HG03196 (cell line): ENCODE measurements around the gene TCOF1.

ENCODE experiments used
- ATAC-seq: cut with Tn5 transposase; IDR thresholded peaks from one replicate; pipeline ENCODE4 v1.9.1; 2021; ENCODE audit not compliant: unreplicated experiment

TCOF1 gene, protein sequence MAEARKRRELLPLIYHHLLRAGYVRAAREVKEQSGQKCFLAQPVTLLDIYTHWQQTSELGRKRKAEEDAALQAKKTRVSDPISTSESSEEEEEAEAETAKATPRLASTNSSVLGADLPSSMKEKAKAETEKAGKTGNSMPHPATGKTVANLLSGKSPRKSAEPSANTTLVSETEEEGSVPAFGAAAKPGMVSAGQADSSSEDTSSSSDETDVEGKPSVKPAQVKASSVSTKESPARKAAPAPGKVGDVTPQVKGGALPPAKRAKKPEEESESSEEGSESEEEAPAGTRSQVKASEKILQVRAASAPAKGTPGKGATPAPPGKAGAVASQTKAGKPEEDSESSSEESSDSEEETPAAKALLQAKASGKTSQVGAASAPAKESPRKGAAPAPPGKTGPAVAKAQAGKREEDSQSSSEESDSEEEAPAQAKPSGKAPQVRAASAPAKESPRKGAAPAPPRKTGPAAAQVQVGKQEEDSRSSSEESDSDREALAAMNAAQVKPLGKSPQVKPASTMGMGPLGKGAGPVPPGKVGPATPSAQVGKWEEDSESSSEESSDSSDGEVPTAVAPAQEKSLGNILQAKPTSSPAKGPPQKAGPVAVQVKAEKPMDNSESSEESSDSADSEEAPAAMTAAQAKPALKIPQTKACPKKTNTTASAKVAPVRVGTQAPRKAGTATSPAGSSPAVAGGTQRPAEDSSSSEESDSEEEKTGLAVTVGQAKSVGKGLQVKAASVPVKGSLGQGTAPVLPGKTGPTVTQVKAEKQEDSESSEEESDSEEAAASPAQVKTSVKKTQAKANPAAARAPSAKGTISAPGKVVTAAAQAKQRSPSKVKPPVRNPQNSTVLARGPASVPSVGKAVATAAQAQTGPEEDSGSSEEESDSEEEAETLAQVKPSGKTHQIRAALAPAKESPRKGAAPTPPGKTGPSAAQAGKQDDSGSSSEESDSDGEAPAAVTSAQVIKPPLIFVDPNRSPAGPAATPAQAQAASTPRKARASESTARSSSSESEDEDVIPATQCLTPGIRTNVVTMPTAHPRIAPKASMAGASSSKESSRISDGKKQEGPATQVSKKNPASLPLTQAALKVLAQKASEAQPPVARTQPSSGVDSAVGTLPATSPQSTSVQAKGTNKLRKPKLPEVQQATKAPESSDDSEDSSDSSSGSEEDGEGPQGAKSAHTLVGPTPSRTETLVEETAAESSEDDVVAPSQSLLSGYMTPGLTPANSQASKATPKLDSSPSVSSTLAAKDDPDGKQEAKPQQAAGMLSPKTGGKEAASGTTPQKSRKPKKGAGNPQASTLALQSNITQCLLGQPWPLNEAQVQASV (N-terminal part only)

DNA sequence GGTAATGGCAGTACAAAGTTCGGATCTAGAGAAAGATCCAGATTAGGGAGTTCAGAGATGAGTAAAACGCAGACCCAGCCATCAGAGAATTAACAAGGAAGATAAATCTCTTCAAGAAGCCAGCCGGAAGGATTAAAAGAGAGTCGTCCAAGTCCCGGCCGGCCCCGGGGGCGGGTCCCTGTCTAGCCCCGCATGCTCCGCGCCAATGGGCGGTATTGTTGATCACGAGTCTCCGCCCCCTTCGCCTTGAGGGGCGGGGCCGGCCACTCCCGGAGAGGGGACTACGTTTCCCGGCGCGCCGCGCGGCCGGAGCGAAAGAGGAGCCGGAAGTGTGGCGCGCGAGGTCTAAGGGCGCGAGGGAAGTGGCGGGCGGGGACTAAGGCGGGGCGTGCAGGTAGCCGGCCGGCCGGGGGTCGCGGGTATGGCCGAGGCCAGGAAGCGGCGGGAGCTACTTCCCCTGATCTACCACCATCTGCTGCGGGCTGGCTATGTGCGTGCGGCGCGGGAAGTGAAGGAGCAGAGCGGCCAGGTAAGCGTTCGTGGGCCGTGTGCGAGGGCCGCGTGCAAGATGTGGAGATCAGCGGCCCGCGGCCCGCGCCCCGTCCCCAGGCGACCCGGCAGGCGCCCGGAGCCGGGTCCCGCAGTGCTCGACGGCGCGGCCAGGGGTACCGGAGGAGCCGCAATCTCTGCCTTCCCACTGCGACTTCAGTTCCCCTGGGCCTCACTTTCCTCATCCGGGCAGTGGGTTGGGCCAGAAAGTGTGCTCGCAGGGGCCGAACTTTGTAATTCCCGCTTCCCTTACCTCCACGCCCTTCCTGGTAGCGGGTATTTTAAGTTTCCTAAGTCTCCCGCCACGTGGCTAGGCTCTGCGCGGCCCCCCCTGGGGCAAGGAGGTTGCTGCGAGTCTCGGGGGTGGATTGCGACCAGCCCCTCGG is at the start of gene TCOF1:
Gene TCOF1, plus strand, starts transcription at position 372 of the 935 bp plus-strand sequence. Its CDS starts 50 bp downstream, at position 422.
- peak; percentile 96 for ATAC-seq

GRCh38 chr5:150309101-150309885 is 48.2 kb upstream of the TCOF1 start:
- ATAC-seq = no peak

DNA sequence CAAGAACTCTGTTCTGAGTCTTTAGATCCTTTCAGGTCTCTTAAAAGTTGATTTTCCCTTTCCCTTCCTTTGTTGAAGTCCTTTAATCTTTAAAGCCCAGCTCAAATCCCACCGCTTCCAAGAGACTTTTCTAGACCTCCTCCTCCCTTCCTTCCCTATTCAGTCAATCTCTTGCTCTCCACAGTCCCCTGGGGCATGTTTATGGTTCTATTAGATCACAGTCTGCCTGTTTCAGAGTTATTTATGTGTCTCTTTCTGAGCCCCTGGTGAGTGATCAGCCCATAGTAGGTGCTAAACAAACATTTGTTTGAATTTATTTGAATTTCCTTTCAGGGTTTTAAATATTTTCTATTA is 47.6 kb upstream of the TCOF1 start:
- no peak for ATAC-seq

DNA sequence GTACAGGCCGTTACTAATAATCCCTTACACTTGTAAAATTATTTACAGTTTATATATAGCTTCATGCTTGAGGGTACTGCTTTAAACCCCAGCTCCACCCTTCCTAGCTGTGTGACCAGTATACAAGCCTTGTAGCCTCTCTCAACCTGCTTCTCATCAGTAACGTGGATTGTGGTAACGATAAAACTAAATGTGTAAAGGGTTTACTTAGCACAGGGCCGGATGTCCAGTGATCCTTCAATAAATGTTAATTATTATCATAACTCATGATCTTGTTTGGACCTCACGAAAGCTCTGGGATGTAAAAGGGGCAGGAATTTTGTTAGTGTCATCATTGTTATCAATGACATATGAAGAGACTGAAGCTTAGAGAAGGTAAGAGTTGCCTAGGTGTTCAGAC is 47.3 kb upstream of the TCOF1 start:
- no peak for ATAC-seq

DNA sequence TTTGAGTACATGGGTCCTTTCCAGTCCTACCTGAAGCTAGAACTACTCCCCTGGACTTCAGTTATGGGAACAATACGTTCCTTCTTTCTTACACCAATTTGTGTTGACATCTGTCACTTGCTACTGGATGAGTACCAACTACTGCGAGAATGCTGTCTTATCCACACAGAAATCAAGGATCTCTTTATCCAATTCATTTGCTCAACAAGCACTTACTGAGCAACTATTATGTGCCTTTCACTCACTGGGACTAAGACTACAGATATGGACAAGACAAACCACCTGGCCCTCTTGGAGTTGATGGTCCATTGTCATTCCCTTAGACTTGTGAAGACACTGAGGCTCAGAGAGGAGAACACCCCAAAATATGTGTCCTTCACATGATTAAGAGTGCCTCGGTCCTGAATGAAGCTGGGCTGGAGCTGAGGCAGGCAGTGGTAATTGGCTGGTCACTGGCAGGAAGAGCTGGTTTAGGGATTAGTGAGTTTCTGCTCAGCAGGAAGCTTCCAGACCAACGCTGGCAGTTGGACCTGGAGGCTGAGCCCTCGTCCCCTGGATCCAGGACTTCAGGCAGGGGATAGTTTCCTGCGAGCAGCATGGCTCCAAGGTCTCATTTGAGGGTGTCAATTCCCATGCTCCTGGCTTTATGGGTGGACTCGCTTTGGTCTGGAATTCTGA is 46.3 kb upstream of the TCOF1 start:
- no peak for ATAC-seq

GRCh38 chr5:150312518-150312917 is 45.0 kb upstream of the TCOF1 start:
- ATAC-seq = no peak

GRCh38 chr5:150313501-150313900 is 44.0 kb upstream of the TCOF1 start:
- no peak for ATAC-seq

DNA sequence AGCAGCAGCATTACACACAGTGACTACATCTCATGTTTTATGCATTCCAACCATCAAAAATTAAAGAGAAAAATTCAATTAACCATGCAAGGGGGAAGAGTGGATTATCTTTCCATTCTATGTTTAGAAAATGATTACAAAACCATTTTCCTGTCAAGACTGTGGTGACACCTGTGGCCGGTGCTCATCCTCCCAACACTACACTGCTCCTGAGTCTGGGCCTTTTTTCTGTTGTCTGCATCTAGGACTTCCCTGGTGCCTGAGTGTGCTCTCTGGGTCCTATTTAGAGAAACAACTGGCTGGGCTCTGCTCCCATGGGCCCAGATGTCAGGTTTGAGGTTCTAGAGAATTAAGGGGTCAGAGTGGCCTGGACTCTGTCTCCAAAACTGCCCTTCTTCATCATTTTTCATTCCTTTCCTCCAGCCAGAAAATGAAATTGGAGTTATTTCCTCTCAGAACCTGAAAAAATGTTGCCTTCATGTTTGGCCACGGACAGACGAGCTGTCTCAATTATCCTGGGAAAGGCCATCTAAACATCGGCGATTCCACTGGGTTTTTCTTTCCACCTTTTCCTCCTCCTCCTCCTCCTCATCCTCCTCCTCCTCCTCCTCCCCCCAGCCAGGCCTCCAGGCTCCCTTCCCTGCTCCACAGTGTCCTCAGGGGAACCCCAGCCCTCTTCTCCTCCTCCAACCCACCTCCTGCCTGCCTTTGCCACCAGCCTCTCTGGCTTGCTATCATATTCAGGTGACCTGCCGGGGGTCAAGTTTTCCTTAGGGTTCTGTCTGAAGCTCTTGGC is 43.4 kb upstream of the TCOF1 start:
- no peak for ATAC-seq

- ATAC-seq = no peak
These were observed 42.3 kb upstream of the TCOF1 start for GRCh38 chr5:150315245-150315644.

DNA sequence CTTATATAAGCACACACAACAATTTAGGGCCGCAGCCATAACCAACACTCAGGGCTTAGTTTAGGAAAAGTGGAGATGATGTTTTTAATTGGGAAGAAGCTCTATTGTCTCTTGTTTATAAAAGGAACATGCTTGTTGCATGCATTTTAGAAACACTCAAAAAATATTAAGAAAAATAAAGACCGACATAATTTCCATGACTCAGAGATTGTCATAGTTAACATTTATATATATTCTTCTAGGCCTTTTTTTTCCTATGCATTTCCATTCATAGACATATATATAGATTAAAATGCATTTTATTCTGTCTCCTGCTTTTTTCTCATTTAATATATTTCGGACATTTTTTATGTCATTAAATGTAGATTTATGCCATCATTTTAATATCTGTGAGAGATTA is 41.2 kb upstream of the TCOF1 start:
- no peak for ATAC-seq

DNA sequence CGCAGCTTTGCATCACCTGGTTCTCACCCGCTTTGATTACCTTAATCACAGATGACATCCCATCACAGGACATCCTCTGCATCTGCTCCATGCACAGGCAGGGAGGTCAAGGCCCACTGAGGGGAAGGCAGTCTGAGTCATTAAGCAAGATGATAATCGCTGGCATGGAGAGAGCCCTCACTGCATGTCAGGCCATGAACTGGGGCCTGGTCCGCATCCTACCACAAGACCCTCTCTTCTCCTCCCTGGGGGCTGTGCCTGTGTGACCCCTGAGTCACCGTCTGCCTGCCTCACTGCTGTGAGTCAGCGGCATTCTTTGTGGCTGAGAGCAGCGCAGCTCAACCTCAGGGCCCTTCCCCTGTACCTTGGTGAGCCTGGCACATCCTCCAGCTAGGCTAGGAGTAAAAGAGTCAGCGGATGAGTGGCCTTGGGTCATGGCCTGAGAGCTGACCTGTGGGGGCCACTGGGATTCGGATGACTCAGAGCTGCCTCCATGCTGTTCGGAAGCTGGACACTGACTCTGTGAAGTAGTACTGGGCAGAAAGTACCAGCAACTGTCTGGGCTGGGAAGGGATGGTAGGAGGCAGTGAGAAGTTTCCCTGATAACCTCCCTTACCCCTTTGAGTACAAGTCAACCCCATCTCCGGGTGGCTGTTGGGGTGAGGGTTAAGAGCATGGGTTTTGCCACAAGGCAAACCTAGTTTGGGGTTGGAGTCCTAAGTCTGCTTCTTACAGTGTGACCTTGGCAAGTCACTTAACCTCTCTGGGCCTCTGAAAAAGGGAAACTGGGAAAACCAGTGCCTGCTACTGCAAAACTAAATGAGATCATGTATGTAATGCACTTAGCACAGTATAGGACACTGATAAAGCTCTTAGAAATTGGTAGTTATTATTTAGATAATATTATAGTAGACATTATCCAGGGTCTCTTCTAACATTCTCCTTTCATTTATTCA is 40.2 kb upstream of the TCOF1 start:
- ATAC-seq = no peak

- no peak for ATAC-seq
These were observed 38.6 kb upstream of the TCOF1 start for GRCh38 chr5:150318613-150319483.

DNA sequence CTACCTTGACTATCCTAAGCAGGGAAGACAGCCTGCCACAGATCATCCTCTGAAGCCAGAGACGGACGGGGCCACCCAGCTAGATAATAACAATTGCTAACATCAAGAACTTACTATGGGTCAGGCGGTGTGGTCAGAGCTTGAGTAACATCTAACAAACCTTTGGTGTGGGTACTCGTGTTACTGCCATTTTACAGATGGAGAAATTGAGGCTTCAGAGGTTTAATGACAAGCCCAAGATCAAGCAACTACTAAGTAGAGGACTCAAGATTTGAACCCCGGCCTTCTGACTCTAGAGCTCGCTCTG is 38.1 kb upstream of the TCOF1 start:
- no peak for ATAC-seq

- no peak for ATAC-seq
These were observed 37.4 kb upstream of the TCOF1 start for GRCh38 chr5:150320044-150320613.

DNA sequence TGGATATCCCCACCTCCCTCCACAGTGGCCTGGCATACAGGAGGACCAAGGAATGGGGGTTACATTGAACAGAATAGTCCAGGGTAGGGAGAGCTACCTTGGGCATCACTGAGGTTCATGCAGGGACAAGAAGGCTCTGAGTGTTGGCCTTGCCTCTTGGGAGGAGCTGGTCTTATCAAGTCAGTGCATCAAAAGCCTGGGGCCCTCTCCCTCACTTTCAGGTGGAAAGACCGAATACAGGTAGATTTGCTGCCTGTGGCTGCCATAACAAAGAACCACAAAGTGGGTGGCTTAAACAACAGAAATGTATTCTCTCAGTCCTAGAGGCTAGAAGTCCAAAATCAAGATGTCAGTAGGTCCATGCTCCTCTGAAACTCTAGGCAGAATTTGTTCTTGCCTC is 36.3 kb upstream of the TCOF1 start:
- ATAC-seq = no peak

GRCh38 chr5:150321784-150322183 is 35.7 kb upstream of the TCOF1 start:
- ATAC-seq = no peak
